DMS79 (cell line): ENCODE results near the gene OSBPL10.
"Not testable (repeated sequence)": the region's sequence is repeated elsewhere in the genome, so short reads cannot be mapped to it uniquely, and the experiment has no call there.

ENCODE experiments used
- DNase-seq: peaks from one replicate; lab custom pipeline; 2025; lab: John Stamatoyannopoulos, UW

The OSBPL10 gene

GRCh38 chr3:31981206-31982181, at the start of gene OSBPL10, which contains the start of gene ZNF860:
OSBPL10 (minus strand) TSS chr3:31981262; CDS start chr3:31981179, 83 bp downstream.
ZNF860 (plus strand) TSS chr3:31981750; CDS start chr3:31989080, 7,330 bp downstream.
- no peak for DNase-seq

DNA sequence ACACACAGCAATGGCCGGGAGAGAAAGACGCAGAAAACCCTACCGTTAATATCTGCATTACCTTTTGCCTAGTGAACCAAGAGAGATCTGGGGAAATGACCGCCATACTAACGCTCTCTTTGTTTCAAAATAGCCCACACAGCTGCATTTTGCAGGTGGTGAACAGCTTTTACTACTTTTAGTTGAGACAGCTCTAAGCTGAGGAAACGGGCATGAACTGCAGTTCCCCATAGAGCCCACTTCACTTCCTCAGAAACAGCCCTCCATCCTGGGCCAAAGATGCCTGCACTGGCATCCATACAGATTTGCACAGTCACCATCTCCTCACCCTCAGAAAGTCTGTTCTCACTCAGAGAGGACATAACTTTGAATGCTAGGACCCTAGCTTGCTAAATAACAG, 45.5 kb upstream of the OSBPL10 start:
- no peak for DNase-seq

GRCh38 chr3:32022947-32023346, 41.9 kb upstream of the OSBPL10 start:
- DNase-seq: no peak

DNA sequence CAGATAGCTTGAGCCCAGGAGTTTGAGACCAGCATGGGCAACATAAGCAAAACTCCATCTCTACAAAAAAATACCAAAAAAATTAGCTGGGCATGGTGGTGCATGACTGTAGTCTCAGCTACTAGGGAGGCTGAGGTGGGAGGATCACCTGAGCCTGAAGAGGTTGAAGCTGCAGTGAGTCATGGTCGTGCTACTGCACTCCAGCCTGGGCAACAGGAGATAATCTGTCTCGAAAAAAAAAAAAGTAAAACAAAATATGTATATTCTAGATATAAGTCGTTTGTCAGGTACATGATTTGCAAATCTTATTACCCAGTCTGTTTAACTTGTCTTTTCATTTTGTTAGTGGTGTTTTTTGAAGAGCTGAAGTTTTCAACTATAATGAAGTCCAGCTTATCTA, 40.7 kb upstream of the OSBPL10 start:
- no peak for DNase-seq

GRCh38 chr3:32021155-32021554, 40.1 kb upstream of the OSBPL10 start:
- no peak for DNase-seq

GRCh38 chr3:32018757-32019564, 37.9 kb upstream of the OSBPL10 start:
- no peak for DNase-seq

DNA sequence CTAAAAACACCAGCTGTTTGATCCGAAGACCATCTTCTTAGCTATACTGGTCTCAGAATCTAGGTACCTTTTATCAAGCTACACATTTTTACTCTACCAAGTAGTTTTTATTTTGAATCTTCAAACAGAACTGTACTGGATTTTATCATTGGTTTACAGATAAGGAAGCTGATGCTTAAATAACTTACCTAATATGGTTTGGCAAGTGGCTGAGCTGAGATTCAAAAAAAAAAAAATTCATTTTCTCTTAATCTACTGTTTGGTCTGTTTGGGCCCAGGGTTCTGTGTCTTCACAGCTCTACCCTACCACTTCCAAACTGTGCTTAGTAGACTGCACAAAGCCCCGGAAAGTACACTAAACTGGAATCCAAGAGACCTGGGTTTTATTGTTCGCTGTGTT, 36.2 kb upstream of the OSBPL10 start:
- no peak for DNase-seq

DNA sequence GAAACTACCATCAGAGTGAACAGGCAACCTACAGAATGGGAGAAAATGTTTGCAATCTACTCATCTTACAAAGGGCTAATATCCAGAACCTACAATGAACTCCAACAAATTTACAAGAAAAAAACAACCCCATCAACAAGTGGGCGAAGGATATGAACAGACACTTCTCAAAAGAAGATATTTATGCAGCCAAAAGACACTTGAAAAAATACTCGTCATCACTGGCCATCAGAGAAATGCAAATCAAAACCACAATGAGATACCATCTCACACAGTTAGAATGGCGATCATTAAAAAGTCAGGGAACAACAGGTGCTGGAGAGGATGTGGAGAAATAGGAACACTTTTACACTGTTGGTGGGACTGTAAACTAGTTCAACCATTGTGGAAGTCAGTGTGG, 34.6 kb upstream of the OSBPL10 start:
- DNase-seq: not testable (repeated sequence)

GRCh38 chr3:32010699-32011098, 29.6 kb upstream of the OSBPL10 start:
- not testable (repeated sequence) for DNase-seq

- DNase-seq: no peak
Observed at GRCh38 chr3:32009957-32010356, 28.9 kb upstream of the OSBPL10 start.

DNA sequence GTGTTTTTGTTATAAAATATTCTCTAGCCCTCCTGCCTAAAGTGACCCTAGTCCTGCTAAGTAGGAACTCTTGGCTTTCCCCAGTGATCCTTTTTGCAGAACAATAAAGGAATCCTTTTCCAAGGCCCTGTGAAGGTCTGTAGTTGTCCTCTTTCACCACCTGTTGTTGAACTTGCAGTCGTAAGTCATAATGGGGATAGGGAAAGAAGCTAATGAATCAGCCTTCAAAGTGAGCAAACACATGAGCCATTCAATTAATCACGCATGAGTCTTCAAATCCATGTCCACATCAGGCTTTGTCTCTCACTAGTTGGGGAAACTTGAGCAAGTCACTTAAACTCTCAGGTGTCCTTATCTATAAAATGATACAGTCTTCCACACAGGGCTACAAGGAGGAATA, 28.0 kb upstream of the OSBPL10 start:
- no peak for DNase-seq

GRCh38 chr3:32004113-32004765, 23.2 kb upstream of the OSBPL10 start:
- no peak for DNase-seq

DNA sequence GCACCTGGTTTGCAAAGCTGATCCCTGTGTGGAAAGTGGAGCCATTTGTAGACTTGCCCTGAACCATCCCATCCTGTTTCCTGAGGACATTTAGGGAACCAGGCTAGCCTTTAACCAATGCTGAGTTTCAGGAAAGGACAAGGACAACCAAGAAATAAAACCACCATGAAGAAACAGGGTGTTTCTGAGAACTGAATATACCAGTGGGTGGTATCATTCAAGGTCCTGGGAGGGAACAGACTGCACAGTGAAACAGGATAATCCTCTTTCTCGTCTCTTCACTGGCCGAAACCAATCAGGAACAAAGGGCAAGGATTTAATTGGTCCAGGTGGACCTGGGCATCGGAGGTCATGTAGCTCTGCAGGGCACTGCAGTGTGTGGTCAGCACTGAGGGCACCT, 22.3 kb upstream of the OSBPL10 start:
- DNase-seq: no peak

DNA sequence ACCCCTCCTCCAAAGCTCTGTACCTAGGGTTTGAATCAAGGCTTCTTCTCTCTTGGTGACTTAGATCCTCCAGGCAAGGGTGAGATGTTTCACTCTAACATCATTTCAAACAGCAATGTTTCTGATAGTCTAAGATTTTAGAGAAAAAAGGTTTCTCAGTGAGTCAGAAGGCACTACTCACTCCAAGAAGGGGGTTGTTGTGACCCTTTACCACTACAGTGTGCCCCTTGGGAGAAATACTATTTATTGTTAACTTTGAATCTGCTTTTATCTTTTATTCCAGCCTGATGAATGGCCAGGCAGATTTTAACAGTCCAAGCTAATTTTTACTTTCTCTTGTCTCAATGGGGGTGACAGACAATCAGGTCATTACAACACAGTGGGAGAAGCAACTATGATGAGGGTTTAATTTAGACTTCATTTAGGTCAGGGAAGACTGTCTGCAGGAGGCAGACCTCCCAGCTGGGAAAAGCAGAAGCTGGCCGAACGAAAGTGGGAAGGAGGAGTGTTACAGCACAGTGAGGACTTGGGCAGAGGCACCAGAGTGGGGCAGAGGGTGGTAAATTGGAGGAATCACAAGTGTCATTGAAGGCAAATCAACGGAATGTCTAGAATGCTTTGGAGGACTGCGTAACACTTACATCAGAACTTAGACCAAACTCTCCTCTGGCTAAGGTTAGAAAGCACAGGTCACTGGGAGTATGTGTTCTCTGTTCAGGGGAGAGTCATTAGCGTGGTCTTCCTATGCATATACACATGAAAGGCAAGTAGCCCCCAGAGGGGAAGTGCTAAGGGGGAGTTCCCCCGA, 21.7 kb upstream of the OSBPL10 start:
- no peak for DNase-seq

- no peak for DNase-seq
Observed at GRCh38 chr3:32000877-32001276, 19.8 kb upstream of the OSBPL10 start.

GRCh38 chr3:31999907-32000439, 18.9 kb upstream of the OSBPL10 start:
- no peak for DNase-seq

- DNase-seq: no peak
Observed at GRCh38 chr3:31997500-31997899, 16.4 kb upstream of the OSBPL10 start.

DNA sequence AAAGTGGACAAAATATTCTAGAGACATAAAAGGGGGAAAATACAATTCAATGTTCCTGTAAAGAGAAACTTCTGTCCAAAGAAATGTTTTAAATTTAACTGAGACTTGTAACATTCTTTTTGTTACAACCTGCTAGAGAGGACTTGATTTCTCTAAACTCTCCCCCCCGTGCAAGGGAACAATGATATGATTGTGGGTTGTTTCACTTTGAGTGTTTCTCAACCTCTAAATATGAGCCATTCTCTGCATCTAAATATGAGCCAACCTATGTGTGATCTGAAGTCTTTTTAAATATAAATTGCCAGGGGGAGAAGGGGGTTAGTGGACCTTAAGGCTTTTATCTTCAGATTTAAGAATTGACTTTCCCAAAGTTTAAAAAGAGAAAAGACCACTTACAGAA, 15.1 kb upstream of the OSBPL10 start:
- no peak for DNase-seq

GRCh38 chr3:31995026-31995425, 14.0 kb upstream of the OSBPL10 start:
- DNase-seq: not testable (repeated sequence)

DNA sequence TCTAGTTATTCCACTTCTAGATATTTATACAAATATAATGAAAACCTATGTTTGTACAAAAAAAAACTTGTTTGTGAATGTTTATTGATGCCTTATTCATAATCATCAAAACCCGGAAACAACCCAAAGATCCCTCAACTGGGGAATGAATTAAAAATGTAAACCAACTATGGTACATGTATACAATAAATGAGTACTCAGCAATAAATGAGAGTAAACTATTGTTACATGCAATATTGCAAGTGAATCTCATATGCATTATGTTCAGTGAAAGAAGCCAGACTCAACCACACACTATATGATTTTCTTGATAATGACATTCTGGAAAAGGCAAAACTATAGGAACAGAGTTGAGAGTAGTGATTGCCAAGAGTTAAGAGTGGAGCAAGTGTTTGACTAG, 12.8 kb upstream of the OSBPL10 start:
- DNase-seq: no peak

GRCh38 chr3:31992995-31993394, 11.9 kb upstream of the OSBPL10 start:
- not testable (repeated sequence) for DNase-seq
